ENCODE results near the gene KIF4A.
"Not testable (repeated sequence)": the region's sequence is repeated elsewhere in the genome, so short reads cannot be mapped to it uniquely, and the experiment has no call there.

The KIF4A gene

GRCh38 chrX:70289793-70290770, at the start of gene KIF4A, which contains the start of gene PDZD11:
Gene KIF4A, plus strand, starts transcription at chrX:70290104. Its CDS starts 355 bp downstream, at chrX:70290459.
Gene PDZD11, minus strand, starts transcription at chrX:70289927. Its CDS starts 586 bp downstream, at chrX:70289341.
- TF ChIP-seq CTCF (IDR thresholded peaks at IDR 0.05; ENCODE audit: insufficient read depth, low read depth, low read length, missing control alignments), result no peak
- peak; percentile 83 for DNase-seq (ENCODE audit: low read depth)
- H3K4me3 ChIP-seq (ENCODE audit: low read length), result peak within 1 kb of the TSS; percentile 77

DNA sequence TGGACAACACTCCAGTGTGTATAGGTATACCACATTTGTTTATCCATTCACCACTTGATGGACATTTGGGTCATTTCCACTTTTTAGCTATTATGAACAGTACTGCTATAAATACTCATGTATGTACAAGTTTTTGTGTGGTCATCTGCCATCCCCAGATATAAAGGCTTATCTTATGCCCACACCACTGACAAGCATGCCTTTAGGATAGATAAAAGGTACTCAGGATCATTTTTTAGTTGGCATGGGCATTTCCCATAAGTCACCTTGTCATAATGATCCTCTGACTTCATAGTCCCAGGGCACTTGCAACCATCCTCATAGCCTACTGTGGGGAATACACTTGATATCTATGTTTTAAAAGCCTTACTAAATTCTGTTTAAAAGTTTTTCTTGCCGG, 49.2 kb upstream of the KIF4A start:
- DNase-seq (ENCODE audit: low read depth), result no peak
- H3K4me3 ChIP-seq (ENCODE audit: low read length), result no peak overlapping the region
- no peak for TF ChIP-seq CTCF (IDR thresholded peaks at IDR 0.05; ENCODE audit: insufficient read depth, low read depth, low read length, missing control alignments)

- H3K4me3 ChIP-seq (ENCODE audit: low read length), result no peak overlapping the region
- no peak for DNase-seq (ENCODE audit: low read depth)
- no peak for TF ChIP-seq CTCF (IDR thresholded peaks at IDR 0.05; ENCODE audit: insufficient read depth, low read depth, low read length, missing control alignments)
Measured at GRCh38 chrX:70241501-70241900, 48.4 kb upstream of the KIF4A start.

- H3K4me3 ChIP-seq (ENCODE audit: low read length), result not testable (repeated sequence)
- peak; percentile 35 for DNase-seq (ENCODE audit: low read depth)
Measured at GRCh38 chrX:70243601-70244000, 46.3 kb upstream of the KIF4A start.

DNA sequence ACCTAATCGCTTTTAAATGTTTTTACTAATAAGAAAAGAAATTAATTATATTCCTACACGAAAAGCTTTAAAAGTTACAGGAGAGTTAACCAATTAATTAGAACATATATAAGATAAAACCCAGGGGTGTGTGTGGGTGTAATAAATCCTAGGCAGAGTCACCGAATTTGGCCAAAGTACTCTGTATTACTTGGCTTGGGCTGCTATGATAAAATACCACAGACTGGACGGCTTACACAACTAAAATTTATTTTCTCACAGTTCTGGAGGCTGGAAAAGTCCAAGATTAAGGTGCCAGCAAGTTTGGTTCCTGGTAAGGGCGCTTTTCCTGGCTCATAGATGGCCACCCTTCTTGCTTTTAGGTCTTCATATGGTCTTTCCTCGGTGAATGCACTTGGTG, 45.0 kb upstream of the KIF4A start:
- H3K4me3 ChIP-seq (ENCODE audit: low read length), result no peak overlapping the region
- no peak for TF ChIP-seq CTCF (IDR thresholded peaks at IDR 0.05; ENCODE audit: insufficient read depth, low read depth, low read length, missing control alignments)
- no peak for DNase-seq (ENCODE audit: low read depth)

DNA sequence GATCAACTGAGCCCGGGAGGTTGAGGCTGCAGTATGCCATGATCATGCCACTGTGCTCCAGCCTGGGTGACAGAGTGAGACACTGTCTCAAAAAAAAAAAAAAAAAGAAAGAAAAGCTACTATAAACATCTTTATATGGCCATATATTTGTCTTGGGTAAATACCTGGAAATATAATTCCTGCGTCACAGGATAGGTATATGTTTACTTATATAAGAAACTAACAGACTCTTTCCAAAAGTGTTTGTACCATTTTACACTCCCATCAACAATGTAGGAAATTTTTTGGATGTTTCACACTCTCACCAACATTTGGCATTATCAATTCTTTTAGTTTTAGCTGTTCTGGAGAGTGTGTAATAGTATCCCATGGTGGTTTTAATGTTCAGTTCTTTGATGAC, 42.7 kb upstream of the KIF4A start:
- H3K4me3 ChIP-seq (ENCODE audit: low read length), result no peak overlapping the region
- no peak for TF ChIP-seq CTCF (IDR thresholded peaks at IDR 0.05; ENCODE audit: insufficient read depth, low read depth, low read length, missing control alignments)
- no peak for DNase-seq (ENCODE audit: low read depth)

DNA sequence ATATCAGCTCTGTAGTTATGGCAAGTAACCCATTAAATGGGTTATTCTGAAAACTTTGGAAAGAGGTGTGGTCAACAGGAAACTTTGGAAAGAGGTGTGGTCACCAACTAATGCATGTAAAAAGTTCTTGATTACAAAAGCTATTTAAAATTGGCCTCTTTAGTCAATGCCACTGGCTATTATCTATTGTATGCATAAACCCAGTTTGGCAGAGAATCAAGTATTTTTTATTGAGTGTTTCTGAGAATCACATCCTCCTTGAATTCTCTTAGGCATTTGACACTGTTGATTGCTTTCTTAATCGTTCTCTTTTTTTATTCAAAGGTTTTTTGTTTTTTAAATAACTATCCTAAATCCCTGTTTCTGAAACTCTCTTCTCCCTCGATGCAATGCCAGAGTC, 37.4 kb upstream of the KIF4A start:
- no peak for TF ChIP-seq CTCF (IDR thresholded peaks at IDR 0.05; ENCODE audit: insufficient read depth, low read depth, low read length, missing control alignments)
- H3K4me3 ChIP-seq (ENCODE audit: low read length), result no peak overlapping the region
- no peak for DNase-seq (ENCODE audit: low read depth)
